Right ventricle myocardium inferior (tissue), 1 donor: ENCODE results near the gene ISCA2. TPM values are rescaled to one million over a fixed set of nuclear protein-coding genes. Genes with fewer than 3 reads are reported as not detected.

ENCODE experiments used
- ATAC-seq: fragments of 200-7000 bp; cut with Tn5 transposase; one replicate; pipeline ENCODE4 v1.9.1; 2020; ENCODE audit warnings: mild to moderate bottlenecking, moderate library complexity
- DNase-seq: peaks from one replicate; pipeline ENCODE4 v3.0.0; 2021; ENCODE audit errors: missing footprints
- intact Hi-C: fragments of 100-400 bp; cut with DNase I; formaldehyde crosslinking; loops from one replicate; pipeline ENCODE4 v1.11.0; 2022
- total RNA-seq: library from RNA; stranded (reverse); fragmentation: NEBNext Ultra II Directional; extraction: Animal tissue kit (Norgen Biotek cat#: 25700); gene quantifications from one replicate; pipeline ENCODE4 v1.2.1, GENCODE V29; 2021
- donor health status: DM: no; HTN: yes; CAD: no; lungs with severe emphysema.

Gene ISCA2
- total RNA-seq, 1 donor from 2014 or later, result 38.4 TPM

GRCh38 chr14:74478996-74479635 lies 14.4 kb upstream of the ISCA2 start:
- DNase-seq (no peak), ATAC-seq (no peak)
- intact Hi-C loops, result loop anchor here (2.0 kb wide), 1 partner anchor 116 kb away; no protein-coding TSS in a partner anchor

- ATAC-seq, result no peak
- no peak for DNase-seq
- intact Hi-C loops, result no loop called here
These were observed 13.5 kb upstream of the ISCA2 start for GRCh38 chr14:74480046-74480445.

- intact Hi-C loops, result no loop called here
- DNase-seq (no peak), ATAC-seq (no peak)
These were observed 11.0 kb upstream of the ISCA2 start for GRCh38 chr14:74482571-74482970.

GRCh38 chr14:74483321-74483720 lies 10.2 kb upstream of the ISCA2 start:
- ATAC-seq (no peak), DNase-seq (no peak)
- intact Hi-C loops, result no loop called here

- intact Hi-C loops, result no loop called here
- DNase-seq (no peak), ATAC-seq (no peak)
These were observed 7.4 kb upstream of the ISCA2 start for GRCh38 chr14:74486164-74486563.

- intact Hi-C loops, result no loop called here
These were observed 4.7 kb upstream of the ISCA2 start for GRCh38 chr14:74488786-74489397.

GRCh38 chr14:74490486-74490885 lies 3.1 kb upstream of the ISCA2 start:
- intact Hi-C loops, result loop anchor here (5.0 kb wide), 2 partner anchors 102 to 128 kb away; no protein-coding TSS in a partner anchor
- DNase-seq, result no peak
- ATAC-seq, result no peak

More at GRCh38 chr14:74488786-74489397, 4.7 kb upstream of the ISCA2 start:
- no peak for DNase-seq
- no peak for ATAC-seq

GRCh38 chr14:74491956-74492775 lies 1.4 kb upstream of the ISCA2 start:
- DNase-seq (no peak), ATAC-seq (no peak)
- intact Hi-C loops, result loop anchor here (5.0 kb wide), 2 partner anchors 100 to 130 kb away; no protein-coding TSS in a partner anchor

- intact Hi-C loops, result loop anchor here (5.0 kb wide), 2 partner anchors 99 to 131 kb away; no protein-coding TSS in a partner anchor
- ATAC-seq, result no peak
- no peak for DNase-seq
These were observed 706 bp upstream of the ISCA2 start, which contains the start of gene NPC2 for GRCh38 chr14:74492776-74493342. Gene NPC2 (minus strand): TSS chr14:74493305. CDS start chr14:74493274, 31 bp downstream.

GRCh38 chr14:74495356-74495755 lies 1.8 kb downstream of the ISCA2 start:
- intact Hi-C loops, result no loop called here
- ATAC-seq (no peak), DNase-seq (no peak)

GRCh38 chr14:74500417-74501134 lies 7.0 kb downstream of the ISCA2 start:
- DNase-seq (no peak), ATAC-seq (no peak)
- intact Hi-C loops, result loop anchor here (5.0 kb wide), 1 partner anchor 112 kb away; the partner anchor contains the start of gene LTBP2

- ATAC-seq, result peak; percentile 54
- no peak for DNase-seq
- intact Hi-C loops, result loop anchor here (5.0 kb wide), 1 partner anchor 111 kb away; the partner anchor contains the start of gene LTBP2
These were observed 7.6 kb downstream of the ISCA2 start for GRCh38 chr14:74501135-74501614.

GRCh38 chr14:74501691-74502090 lies 8.1 kb downstream of the ISCA2 start:
- no peak for DNase-seq

GRCh38 chr14:74502236-74503019 lies 8.9 kb downstream of the ISCA2 start:
- ATAC-seq, result no peak
- intact Hi-C loops, result loop anchor here (5.0 kb wide), 1 partner anchor 110 kb away; the partner anchor contains the start of gene LTBP2
- DNase-seq, result no peak

More at GRCh38 chr14:74501691-74502090, 8.1 kb downstream of the ISCA2 start:
- intact Hi-C loops, result loop anchor here (5.0 kb wide), 1 partner anchor 111 kb away; the partner anchor contains the start of gene LTBP2
- ATAC-seq, result no peak

GRCh38 chr14:74503291-74503937 lies 9.8 kb downstream of the ISCA2 start:
- ATAC-seq (no peak), DNase-seq (no peak)
- intact Hi-C loops, result loop anchor here (5.0 kb wide), 1 partner anchor 109 kb away; the partner anchor contains the start of gene LTBP2

GRCh38 chr14:74503938-74504335 lies 10.4 kb downstream of the ISCA2 start:
- no peak for DNase-seq
- no peak for ATAC-seq
- intact Hi-C loops, result loop anchor here (5.0 kb wide), 1 partner anchor 108 kb away; the partner anchor contains the start of gene LTBP2
